MM.1S (cell line): ENCODE results near the gene LHX5.

Source experiments
- DNase-seq: peaks from one replicate; pipeline ENCODE4 v3.0.0-alpha.2; 2015
- H2AFZ ChIP-seq: fragments of 300-600 bp; sonication (generic); 2 replicates; pipeline ENCODE4 v1.6.0; 2016; ENCODE audit warnings: antibody characterized with exemption, low read length
- H3F3A ChIP-seq: fragments of 300-600 bp; sonication (generic); 2 replicates; pipeline ENCODE4 v1.6.1; 2016; ENCODE audit warnings: mild to moderate bottlenecking, antibody characterized with exemption, low read length, moderate library complexity, mixed read lengths; ENCODE audit not compliant: insufficient read depth
- H3K27ac ChIP-seq: fragments of 300-600 bp; sonication (generic); 2 replicates; pipeline ENCODE4 v1.5.1; 2016; ENCODE audit warnings: mild to moderate bottlenecking, low read length
- H3K27me3 ChIP-seq: fragments of 300-600 bp; sonication (generic); replicated peaks from 2 replicates; pipeline ENCODE4 v1.6.0; 2016; ENCODE audit warnings: low read length; ENCODE audit not compliant: insufficient read depth
- H3K36me3 ChIP-seq: fragments of 300-600 bp; sonication (generic); replicated peaks from 2 replicates; pipeline ENCODE4 v1.6.1; 2016; ENCODE audit warnings: mild to moderate bottlenecking, low read length, mixed read lengths; ENCODE audit not compliant: insufficient read depth
- H3K4me1 ChIP-seq: fragments of 300-600 bp; sonication (generic); 2 replicates; pipeline ENCODE4 v1.6.1; 2016; ENCODE audit warnings: low read length, mixed read lengths
- H3K4me2 ChIP-seq: fragments of 300-600 bp; sonication (generic); 2 replicates; pipeline ENCODE4 v1.6.0; 2016; ENCODE audit warnings: low read depth, low read length
- H3K4me3 ChIP-seq: fragments of 300-600 bp; sonication (generic); 2 replicates; pipeline ENCODE4 v1.5.1; 2016; ENCODE audit warnings: low read length, mixed read lengths
- H3K79me2 ChIP-seq: fragments of 300-600 bp; sonication (generic); 2 replicates; pipeline ENCODE4 v1.6.1; 2016; ENCODE audit warnings: mixed run types, low read length, mixed read lengths
- H3K9ac ChIP-seq: fragments of 300-600 bp; sonication (generic); 2 replicates; pipeline ENCODE4 v1.6.1; 2016; ENCODE audit warnings: low read length, mixed read lengths
- H3K9me2 ChIP-seq: fragments of 300-600 bp; sonication (generic); replicated peaks from 2 replicates; pipeline ENCODE4 v1.6.1; 2016; ENCODE audit warnings: mild to moderate bottlenecking, low read length, mixed read lengths; ENCODE audit not compliant: insufficient read depth
- H3K9me3 ChIP-seq: fragments of 300-600 bp; sonication (generic); replicated peaks from 2 replicates; pipeline ENCODE4 v1.6.1; 2016; ENCODE audit warnings: mild to moderate bottlenecking, low read length, mixed read lengths; ENCODE audit not compliant: insufficient read depth
- H4K20me1 ChIP-seq: fragments of 300-600 bp; sonication (generic); 2 replicates; pipeline ENCODE4 v1.6.1; 2016; ENCODE audit warnings: mild to moderate bottlenecking, low read length, moderate library complexity, mixed read lengths; ENCODE audit not compliant: insufficient read depth
- EZH2 ChIP-seq: fragments of 300-600 bp; sonication (generic); optimal IDR thresholded peaks from 2 replicates; pipeline ENCODE3; 2017; ENCODE audit warnings: low read depth, mild to moderate bottlenecking, antibody characterized with exemption, low read length, mixed read lengths
- EZH2phosphoT487 ChIP-seq: fragments of 300-600 bp; sonication (generic); IDR thresholded peaks from 2 replicates; pipeline ENCODE4 v1.6.1; 2018; ENCODE audit warnings: antibody characterized with exemption, low read length
- TF ChIP-seq, protein P1 (sequence below): fragments of 300-600 bp; sonication (generic); IDR thresholded peaks from 2 replicates; pipeline ENCODE4 v1.5.1; 2016; ENCODE audit warnings: antibody characterized with exemption, low read length, mixed read lengths

The LHX5 gene

DNA sequence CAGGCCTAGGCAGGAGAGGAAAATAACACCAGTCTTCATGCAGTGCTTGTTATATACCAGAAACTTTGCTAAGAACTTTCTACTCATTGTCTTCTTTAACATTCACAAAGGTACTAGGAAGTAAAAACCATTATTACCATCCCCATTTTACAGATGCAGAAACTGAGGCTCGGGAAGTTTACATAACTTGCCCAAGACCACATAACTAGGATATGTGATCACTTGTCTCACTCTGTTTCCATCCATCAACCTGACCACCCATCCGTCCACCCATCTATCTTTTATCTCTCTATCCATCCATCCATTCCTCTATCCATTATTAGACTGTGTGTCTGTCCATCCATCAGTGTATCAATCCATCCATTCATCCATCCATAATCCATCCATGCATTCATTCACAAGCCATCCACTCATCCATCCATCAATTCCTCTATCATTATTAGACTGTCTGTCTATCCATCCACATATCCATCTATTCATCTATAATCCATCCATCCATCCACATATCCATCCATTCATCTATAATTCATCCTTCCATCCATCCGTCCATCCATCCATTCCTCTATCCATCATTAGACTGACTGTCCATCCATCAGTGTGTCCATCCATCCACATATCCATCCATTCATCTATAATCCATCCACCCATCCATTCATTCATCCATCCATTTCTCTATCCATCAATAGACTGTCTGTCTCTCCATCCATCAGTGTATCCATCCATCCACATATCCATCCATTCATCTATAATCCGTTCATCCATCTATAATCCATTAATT lies 33.0 kb downstream of the LHX5 start:
- Histone ChIP-seq H3K9me2 (no peaks in the 10 kb centered on the region), H3K4me3 (no peak overlapping the region), H3K4me1 (no peaks in the 10 kb centered on the region), H3K36me3 (no peaks in the 10 kb centered on the region), H4K20me1 (no peaks in the 10 kb centered on the region), H3K9ac (no peak overlapping the region), H3K27me3 (no peaks in the 10 kb centered on the region; the same call in 1 of the 2 replicates), H3K27ac (no peak overlapping the region), H3K79me2 (no peaks in the 10 kb centered on the region), H2AFZ (no peak overlapping the region), H3F3A (no peaks in the 10 kb centered on the region), H3K9me3 (no peaks in the 10 kb centered on the region), H3K4me2 (no peak overlapping the region)
- TF ChIP-seq EZH2phosphoT487 = no peak
- TF ChIP-seq EZH2 = no peak
- TF ChIP-seq, protein P1, sequence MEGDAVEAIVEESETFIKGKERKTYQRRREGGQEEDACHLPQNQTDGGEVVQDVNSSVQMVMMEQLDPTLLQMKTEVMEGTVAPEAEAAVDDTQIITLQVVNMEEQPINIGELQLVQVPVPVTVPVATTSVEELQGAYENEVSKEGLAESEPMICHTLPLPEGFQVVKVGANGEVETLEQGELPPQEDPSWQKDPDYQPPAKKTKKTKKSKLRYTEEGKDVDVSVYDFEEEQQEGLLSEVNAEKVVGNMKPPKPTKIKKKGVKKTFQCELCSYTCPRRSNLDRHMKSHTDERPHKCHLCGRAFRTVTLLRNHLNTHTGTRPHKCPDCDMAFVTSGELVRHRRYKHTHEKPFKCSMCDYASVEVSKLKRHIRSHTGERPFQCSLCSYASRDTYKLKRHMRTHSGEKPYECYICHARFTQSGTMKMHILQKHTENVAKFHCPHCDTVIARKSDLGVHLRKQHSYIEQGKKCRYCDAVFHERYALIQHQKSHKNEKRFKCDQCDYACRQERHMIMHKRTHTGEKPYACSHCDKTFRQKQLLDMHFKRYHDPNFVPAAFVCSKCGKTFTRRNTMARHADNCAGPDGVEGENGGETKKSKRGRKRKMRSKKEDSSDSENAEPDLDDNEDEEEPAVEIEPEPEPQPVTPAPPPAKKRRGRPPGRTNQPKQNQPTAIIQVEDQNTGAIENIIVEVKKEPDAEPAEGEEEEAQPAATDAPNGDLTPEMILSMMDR = no peak
- DNase-seq = no peak

DNA sequence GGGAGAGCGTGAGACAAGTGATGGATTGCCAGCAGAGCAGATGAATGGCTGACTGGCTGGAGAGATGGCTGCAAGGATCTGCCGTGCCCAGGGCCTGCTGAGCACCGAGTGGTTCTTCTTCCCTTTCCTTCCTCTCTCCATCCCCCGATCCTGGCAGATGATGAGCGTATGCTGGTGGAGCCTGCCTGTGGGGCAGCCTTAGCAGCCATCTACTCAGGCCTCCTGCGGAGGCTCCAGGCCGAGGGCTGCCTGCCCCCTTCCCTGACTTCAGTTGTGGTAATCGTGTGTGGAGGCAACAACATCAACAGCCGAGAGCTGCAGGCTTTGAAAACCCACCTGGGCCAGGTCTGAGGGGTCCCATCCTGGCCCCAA lies 34.0 kb downstream of the LHX5 start:
- TF ChIP-seq EZH2phosphoT487 = no peak
- TF ChIP-seq, protein P1 = no peak
- TF ChIP-seq EZH2 = no peak
- no peak overlapping the region for H3K4me3 ChIP-seq
- no peaks in the 10 kb centered on the region; the same call in 1 of the 2 replicates for H3K27me3 ChIP-seq
- no peak overlapping the region for H2AFZ ChIP-seq
- H3K36me3 ChIP-seq = no peaks in the 10 kb centered on the region
- H3K9ac ChIP-seq = no peak overlapping the region
- no peaks in the 10 kb centered on the region for H3K9me2 ChIP-seq
- no peaks in the 10 kb centered on the region for H3K4me1 ChIP-seq
- no peak overlapping the region for H3K27ac ChIP-seq
- no peaks in the 10 kb centered on the region for H4K20me1 ChIP-seq
- H3F3A ChIP-seq = no peaks in the 10 kb centered on the region
- H3K4me2 ChIP-seq = no peak overlapping the region
- H3K9me3 ChIP-seq = no peaks in the 10 kb centered on the region
- no peak for DNase-seq
- H3K79me2 ChIP-seq = no peaks in the 10 kb centered on the region

DNA sequence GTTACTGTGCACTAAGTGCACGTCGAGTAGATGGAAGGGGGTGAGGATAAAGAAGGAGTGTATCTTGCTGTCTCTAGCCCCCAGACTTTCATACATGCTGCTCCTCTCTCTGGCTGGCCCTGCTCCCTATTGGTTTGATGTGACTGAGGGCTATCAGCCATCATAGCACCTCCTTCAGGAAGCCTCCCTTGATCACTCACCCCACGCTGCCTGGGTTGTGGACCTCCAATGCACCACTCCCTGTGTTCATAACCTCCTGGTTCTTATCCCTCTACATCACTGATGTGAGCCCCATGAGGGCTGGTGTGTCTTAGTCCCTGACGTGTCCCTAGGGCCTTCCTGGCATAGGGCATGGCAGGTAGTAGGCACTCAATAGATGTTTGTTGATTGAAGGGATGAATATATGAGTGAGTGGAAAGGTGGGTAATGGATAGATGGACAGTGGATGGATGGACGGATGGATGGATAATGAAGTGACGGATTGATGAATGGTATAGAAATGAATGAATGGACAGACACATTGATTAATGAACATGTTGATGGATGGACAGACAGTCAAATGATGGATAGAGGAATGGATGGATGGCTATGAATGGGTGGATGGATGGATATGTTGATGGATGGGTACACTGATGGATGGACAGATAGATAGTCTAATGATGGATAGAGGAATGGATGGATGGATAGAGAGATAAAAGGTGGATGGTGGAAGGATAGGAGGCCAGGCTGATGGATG lies 34.5 kb downstream of the LHX5 start:
- Histone ChIP-seq H3K36me3 (no peaks in the 10 kb centered on the region), H3K9ac (no peak overlapping the region), H3K27ac (no peak overlapping the region), H2AFZ (no peak overlapping the region), H3K4me2 (no peak overlapping the region), H3K4me3 (no peak overlapping the region), H3K9me2 (no peaks in the 10 kb centered on the region), H3F3A (no peaks in the 10 kb centered on the region), H3K9me3 (no peaks in the 10 kb centered on the region), H3K79me2 (no peaks in the 10 kb centered on the region), H4K20me1 (no peaks in the 10 kb centered on the region), H3K27me3 (no peaks in the 10 kb centered on the region; the same call in 1 of the 2 replicates), H3K4me1 (no peaks in the 10 kb centered on the region)
- no peak for TF ChIP-seq EZH2phosphoT487
- TF ChIP-seq, protein P1 = no peak
- no peak for TF ChIP-seq EZH2
- DNase-seq = no peak
